AG09309 (cell line): ENCODE results near the gene FBXO11.

Source experiments
- DNase-seq: peaks from one replicate; pipeline ENCODE4 v3.0.0-alpha.2; 2010; ENCODE audit warnings: low read depth
- H3K4me3 ChIP-seq: 2 replicates; pipeline ENCODE4 v1.5.1; 2011; ENCODE audit warnings: mild to moderate bottlenecking, low read depth, low read length, moderate library complexity; ENCODE audit not compliant: control insufficient read depth
- CTCF ChIP-seq: IDR thresholded peaks from 2 replicates; pipeline ENCODE4 v1.5.1; 2011; ENCODE audit warnings: mild to moderate bottlenecking, low read depth, low read length, inconsistent platforms; ENCODE audit not compliant: insufficient read depth, control insufficient read depth; ENCODE audit errors: missing control alignments

Gene FBXO11

GRCh38 chr2:47842846-47843245 lies 63.5 kb downstream of the FBXO11 start:
- no peak for DNase-seq
- no peak overlapping the region for H3K4me3 ChIP-seq
- TF ChIP-seq CTCF, result no peak

GRCh38 chr2:47838686-47839085 lies 67.6 kb downstream of the FBXO11 start:
- no peak for TF ChIP-seq CTCF
- no peak overlapping the region for H3K4me3 ChIP-seq
- no peak for DNase-seq

DNA sequence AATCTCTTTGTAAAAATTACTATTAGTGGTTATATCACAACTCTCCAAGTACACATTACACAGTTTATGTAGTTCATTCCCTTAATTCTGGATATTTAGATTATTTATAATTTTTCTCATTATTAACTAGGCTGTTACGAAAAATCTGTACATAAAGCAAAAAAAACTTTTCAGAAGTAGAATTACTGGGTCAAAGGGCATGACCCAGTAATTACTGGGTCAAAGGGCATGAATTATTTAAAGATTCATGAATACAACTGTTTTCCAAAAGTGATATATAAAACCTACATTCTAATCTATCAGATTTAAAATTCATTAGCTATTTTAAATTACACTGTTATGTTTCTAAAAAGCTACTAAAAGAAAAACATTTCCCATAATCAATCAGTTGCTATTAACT lies 68.0 kb downstream of the FBXO11 start:
- DNase-seq, result no peak
- TF ChIP-seq CTCF, result no peak
- H3K4me3 ChIP-seq, result no peak overlapping the region

GRCh38 chr2:47833516-47833968 lies 72.8 kb downstream of the FBXO11 start:
- no peak for TF ChIP-seq CTCF
- no peak for DNase-seq
- H3K4me3 ChIP-seq, result no peak overlapping the region

DNA sequence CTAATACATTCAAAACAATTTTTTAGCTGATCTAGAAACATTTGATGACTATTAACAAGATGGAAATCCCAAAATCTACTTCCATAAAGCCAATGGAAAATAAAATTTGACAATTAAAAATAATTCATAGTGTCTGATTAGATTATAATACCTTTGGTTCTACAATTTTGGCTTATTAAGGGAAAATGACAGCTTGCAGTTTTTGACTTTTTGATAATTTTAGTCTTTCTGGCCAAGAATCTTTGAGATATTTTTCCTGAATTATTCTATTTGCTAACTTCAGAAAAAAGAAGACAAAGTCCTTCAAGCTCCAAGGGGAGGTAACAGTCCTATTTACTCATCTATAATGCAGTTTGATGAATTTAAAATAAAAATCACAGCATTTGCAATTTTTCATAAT lies 83.8 kb downstream of the FBXO11 start:
- DNase-seq, result no peak
- TF ChIP-seq CTCF, result no peak
- no peak overlapping the region for H3K4me3 ChIP-seq

DNA sequence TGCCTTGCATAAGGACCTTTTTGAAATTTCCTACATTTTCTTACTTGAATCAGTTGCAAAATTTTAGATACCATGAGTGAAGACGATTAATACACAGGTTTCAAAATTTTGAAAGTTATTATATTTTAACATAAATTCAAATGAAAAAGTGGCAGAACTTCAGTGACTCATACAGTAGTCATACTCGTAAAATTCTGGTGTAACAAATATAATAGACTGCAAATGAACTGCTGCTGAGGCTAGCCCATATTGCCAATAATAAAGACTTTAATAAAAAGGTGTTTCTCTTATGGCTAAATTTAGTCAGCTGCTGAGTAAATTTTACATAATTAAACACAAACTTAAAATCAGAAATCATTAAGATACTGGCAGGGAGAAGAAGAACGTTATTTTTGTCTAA lies 86.5 kb downstream of the FBXO11 start:
- no peak for TF ChIP-seq CTCF
- H3K4me3 ChIP-seq, result no peak overlapping the region
- DNase-seq, result peak; percentile 11

GRCh38 chr2:47818777-47819176 lies 87.5 kb downstream of the FBXO11 start:
- TF ChIP-seq CTCF, result no peak
- no peak for DNase-seq
- no peak overlapping the region for H3K4me3 ChIP-seq
